CD4-positive, alpha-beta T cell treated with Interleukin-10 for 1 hour (primary cell): Measurements from ENCODE around the gene GNLY.

Experiments
- DNase-seq: peaks from one replicate; pipeline ENCODE4 v3.0.0-alpha.2; 2020

GNLY gene

GRCh38 chr2:85748039-85748734 lies 54.0 kb downstream of the GNLY start:
- no peak for DNase-seq
